GM12875 (cell line): ENCODE data around the gene SLC6A16.
"Not testable (repeated sequence)": the region's sequence is repeated elsewhere in the genome, so short reads cannot be mapped to it uniquely, and the experiment has no call there.

Experiments used
- H3K4me3 ChIP-seq: one replicate; pipeline ENCODE4 v1.5.1; 2011; ENCODE audit warnings: low read depth, low read length, control low read depth
- CTCF ChIP-seq: IDR thresholded peaks from 2 replicates; pipeline ENCODE4 v1.5.1; 2011; ENCODE audit warnings: low read depth, mild to moderate bottlenecking, control low read depth, inconsistent platforms, low read length, moderate library complexity, borderline replicate concordance; ENCODE audit not compliant: insufficient read depth

Gene SLC6A16

DNA sequence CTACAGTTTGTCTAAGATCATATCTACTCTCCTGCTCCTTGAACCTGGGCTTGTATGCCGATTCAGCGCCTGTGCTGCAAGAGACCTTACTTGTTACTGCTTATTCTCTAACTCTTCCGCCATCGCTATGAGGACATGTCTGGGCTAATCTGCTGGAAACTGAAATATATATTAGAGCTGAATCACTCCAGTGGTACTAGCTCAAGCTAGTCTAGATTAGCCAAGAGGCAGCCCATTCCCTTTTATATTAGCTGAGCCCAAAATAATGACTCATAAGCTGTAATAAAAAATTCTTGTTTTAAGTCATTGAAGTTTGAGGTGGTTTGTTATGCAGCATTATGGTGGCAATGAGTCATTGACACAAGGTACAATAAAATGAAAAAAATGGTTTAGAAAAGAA lies 52.8 kb downstream of the SLC6A16 start:
- H3K4me3 ChIP-seq, result no peak overlapping the region
- TF ChIP-seq CTCF, result no peak

DNA sequence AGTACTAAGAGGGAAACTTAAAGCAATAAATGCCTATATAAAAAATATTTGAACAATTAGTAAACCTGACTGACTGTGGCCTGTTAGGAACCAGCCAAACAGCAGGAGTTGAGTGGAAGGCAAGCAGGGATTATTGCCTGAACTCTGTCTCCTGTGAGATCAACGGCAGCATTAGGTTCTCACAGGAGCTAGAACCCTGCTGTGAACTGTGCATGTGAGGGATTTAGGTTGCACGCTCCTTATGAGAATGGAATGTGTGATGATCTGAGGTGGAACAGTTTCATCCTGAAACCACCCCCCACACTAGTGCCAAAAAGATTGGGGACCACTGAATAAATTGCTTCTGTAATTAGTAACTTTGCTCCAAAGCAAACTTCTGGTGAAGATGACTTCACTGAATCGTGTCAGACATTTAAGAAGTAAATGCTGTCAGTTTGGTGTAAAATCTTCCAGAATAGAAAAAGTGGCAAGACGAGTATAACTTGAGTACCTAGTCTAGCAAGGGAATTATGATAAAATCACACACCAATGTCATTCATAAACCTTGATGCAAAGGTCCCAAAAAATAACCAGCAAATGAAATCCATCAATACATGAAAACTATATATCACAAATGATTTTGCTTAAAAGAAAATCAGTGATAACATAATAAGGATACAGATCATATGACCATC lies 53.8 kb downstream of the SLC6A16 start:
- no peak overlapping the region for H3K4me3 ChIP-seq
- TF ChIP-seq CTCF, result no peak

DNA sequence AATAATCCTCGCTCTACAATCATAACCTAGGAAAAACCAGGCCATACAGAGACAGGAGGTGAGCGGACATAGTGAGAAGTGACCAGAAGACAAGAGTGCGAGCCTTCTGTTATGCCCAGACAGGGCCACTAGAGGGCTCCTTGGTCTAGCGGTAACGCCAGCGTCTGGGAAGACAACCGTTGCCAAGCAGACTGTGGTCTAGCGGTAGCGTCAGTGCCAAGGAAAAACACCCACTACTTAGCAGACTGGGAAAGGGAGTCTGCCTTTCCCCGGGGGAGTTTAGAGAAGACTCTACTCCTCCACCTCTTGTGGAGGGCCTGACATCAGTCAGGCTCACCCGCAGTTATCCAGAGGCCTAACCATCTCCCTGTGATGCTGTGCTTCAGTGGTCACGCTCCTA lies 58.6 kb downstream of the SLC6A16 start:
- H3K4me3 ChIP-seq, result not testable (repeated sequence)
- TF ChIP-seq CTCF, result peak; percentile 62

DNA sequence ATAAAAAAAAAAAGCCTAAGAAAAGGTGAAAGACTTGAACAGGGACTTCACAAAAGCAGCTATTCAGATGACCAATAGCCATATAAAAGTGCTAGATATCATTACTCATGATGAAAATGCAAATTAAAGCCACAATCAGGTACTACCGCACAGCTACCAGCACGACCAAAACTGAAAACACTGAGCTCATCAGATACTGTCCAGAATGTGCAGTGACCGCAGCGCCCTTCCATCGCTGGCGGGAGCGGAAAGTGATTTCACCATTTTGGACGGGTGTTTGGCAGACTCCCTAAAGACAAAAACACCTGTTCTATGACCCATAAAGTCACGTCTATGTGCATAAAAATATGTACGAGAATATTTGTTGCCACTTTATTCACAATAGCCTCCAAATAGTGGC lies 60.7 kb downstream of the SLC6A16 start:
- no peak overlapping the region for H3K4me3 ChIP-seq
- TF ChIP-seq CTCF, result no peak

- TF ChIP-seq CTCF, result no peak
- H3K4me3 ChIP-seq, result no peak overlapping the region
Observed at GRCh38 chr19:49261602-49262001, 63.4 kb downstream of the SLC6A16 start.

- no peak for TF ChIP-seq CTCF
- H3K4me3 ChIP-seq, result no peak overlapping the region
Observed at GRCh38 chr19:49256691-49257090, 68.3 kb downstream of the SLC6A16 start.

GRCh38 chr19:49255674-49256073 lies 69.3 kb downstream of the SLC6A16 start:
- no peak for TF ChIP-seq CTCF
- H3K4me3 ChIP-seq, result no peak overlapping the region
